HG02588 (cell line): ENCODE measurements around the gene LAGE3.

ENCODE experiments used
- ATAC-seq: cut with Tn5 transposase; IDR thresholded peaks from one replicate; pipeline ENCODE4 v1.9.1; 2021; ENCODE audit warnings: mild to moderate bottlenecking, moderate library complexity; ENCODE audit not compliant: unreplicated experiment

Gene LAGE3

GRCh38 chrX:154436983-154437752, 41.9 kb downstream of the LAGE3 start, which contains the start of gene GDI1:
TSS of gene GDI1 (plus strand) at chrX:154437154. CDS start at chrX:154437255, 101 bp downstream.
- peak; percentile 49 for ATAC-seq

GRCh38 chrX:154436374-154436982, 42.6 kb downstream of the LAGE3 start:
- ATAC-seq: peak; percentile 47

- ATAC-seq: no peak
Measured at GRCh38 chrX:154435171-154435733, 43.8 kb downstream of the LAGE3 start.

GRCh38 chrX:154434394-154435168, 44.5 kb downstream of the LAGE3 start:
- no peak for ATAC-seq

- no peak for ATAC-seq
Measured at GRCh38 chrX:154433605-154434004, 45.5 kb downstream of the LAGE3 start.

- no peak for ATAC-seq
Measured at GRCh38 chrX:154432210-154432609, 46.9 kb downstream of the LAGE3 start.

GRCh38 chrX:154431341-154431740, 47.7 kb downstream of the LAGE3 start:
- no peak for ATAC-seq

GRCh38 chrX:154430916-154431315, 48.2 kb downstream of the LAGE3 start:
- no peak for ATAC-seq

GRCh38 chrX:154430479-154430878, 48.6 kb downstream of the LAGE3 start:
- ATAC-seq: no peak

- no peak for ATAC-seq
Measured at GRCh38 chrX:154429711-154430110, 49.4 kb downstream of the LAGE3 start.

GRCh38 chrX:154428176-154429171, 50.6 kb downstream of the LAGE3 start, which contains the start of gene ATP6AP1:
TSS of gene ATP6AP1 (plus strand) at chrX:154428677. CDS start at chrX:154428693, 16 bp downstream.
- peak; percentile 93 for ATAC-seq
